GM18505 (cell line): ENCODE measurements around the gene HOXA1.

Source experiments
- ATAC-seq: cut with Tn5 transposase; IDR thresholded peaks from one replicate; pipeline ENCODE4 v1.9.1; 2021; ENCODE audit not compliant: unreplicated experiment
- POLR2A ChIP-seq: IDR thresholded peaks from 4 replicates; pipeline ENCODE4 v1.6.1; 2011; ENCODE audit warnings: borderline replicate concordance; ENCODE audit not compliant: insufficient read depth, insufficient read length; ENCODE audit errors: extremely low read depth

Gene HOXA1

DNA sequence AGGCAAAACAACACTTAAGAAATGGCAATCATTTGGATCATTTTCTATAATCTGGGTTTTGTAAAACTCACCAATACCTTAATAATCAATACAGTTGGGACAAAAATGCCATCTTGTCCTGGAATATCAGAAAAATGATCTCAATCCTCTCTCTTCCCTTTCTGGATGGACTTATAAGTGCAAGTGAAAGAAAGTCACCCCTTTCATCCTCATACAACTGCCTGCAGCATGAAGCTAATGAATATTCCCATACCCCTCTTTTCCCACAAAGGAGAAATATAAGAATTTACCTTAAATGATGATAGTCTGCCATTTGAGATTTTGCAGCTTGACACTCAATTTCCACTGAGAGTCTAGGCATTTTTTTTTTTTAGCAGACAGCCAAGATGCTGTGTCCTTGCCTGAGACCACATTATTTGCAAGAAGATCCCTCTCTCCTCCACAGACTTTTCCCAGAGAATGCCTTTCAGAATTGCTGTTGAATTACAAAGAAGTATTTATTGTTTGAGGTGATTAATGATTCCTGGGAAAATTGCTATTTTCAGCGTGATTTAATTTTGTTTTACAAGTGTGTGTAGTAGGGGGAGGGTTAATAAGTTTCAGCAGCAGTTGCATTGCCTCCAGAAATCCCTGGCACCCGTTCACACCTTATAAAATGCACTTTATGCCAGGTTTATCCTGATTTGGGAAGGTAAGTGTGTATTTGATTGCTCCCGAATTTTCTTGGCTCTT lies 31.0 kb upstream of the HOXA1 start:
- no peak for TF ChIP-seq POLR2A
- ATAC-seq = no peak

DNA sequence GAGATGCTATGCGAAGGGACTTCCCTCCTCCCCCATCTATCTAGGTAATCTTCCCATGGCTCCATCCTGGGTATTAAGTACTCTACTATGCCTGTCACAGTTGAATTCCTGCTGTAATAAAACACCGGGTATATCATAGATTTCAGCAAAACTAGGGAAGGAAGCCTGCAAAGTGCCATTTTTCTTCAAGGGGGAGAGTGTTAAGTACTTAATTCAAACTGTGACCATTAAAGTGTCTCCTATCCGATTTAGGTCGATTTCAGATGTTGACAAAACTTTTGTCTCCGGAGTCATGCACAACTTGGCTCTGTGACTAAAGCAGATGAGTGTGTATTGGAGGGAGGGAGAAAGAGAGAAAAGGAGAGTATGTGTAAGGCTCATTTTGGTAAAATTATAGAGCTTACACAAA lies 30.2 kb upstream of the HOXA1 start:
- ATAC-seq = no peak
- no peak for TF ChIP-seq POLR2A

- no peak for TF ChIP-seq POLR2A
- ATAC-seq = no peak
Measured at GRCh38 chr7:27124902-27125689, 29.3 kb upstream of the HOXA1 start.

DNA sequence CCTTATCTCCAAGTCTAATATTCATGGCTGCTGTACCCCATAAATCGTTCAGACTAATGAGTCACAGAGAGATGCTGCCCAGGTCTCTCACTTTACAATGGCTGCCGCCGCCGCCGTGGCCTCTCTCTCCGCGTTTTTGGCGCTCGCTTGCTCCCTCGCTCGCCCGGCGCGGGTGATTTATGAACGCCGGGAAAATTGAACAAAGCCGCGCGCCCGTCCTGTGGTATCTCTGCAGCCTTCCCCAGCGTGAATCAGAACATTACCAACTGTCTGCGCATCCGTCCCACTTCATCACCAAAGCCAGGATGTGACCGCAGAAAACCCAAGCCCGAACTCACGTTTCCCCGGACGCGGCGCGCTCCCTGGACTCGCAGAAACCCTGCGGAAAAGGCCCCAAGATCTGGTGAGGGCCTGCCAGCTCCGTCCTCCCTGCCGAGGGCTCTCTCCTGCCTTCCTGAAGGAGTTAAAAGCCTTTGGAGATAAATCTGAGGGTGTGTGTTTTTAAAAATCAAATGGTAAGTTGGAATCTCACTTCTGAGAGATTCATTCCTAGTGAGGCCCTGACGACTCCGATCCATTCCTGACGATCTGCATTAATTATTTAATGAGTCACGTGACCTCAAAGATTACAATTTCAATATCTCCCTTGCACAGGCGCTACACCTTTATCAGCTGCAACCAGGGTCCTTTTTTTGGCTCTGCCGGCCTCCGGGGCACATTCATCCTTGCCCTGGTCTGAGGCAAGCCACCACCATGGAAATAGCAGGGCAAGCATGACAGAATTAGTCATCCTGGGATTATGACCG lies 28.5 kb upstream of the HOXA1 start:
- TF ChIP-seq POLR2A = no peak
- no peak for ATAC-seq

DNA sequence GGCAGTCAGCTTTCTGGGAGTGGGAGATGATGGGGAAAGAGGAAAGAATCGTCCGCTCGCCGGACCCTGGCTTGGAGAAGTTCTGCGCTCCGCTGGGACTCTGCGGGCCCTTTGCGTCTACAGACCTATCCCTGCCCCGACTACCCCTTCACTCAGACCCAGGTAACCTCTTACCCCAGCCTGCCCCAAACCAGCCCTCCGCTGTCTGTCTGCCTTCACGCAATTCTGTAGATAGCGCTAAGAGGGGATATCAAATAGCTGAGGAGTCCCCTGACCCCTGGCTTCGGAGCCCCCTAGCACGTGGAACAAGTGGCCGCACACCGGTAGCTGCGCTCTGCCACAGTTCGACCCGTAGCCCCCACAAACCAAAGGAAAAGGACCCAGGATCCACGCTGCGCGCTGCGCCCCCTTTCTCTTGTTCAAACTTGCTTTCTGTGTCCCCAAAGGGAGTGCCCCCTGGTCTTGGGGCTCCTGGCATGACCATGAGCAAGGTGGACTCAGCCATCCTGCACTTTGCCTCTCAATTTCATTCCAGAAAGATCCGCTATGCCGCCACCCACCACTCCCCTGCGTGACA lies 27.8 kb upstream of the HOXA1 start:
- ATAC-seq = no peak

GRCh38 chr7:27123007-27123476 lies 27.2 kb upstream of the HOXA1 start:
- no peak for TF ChIP-seq POLR2A
- ATAC-seq = no peak

More for the DNA sequence above, 27.8 kb upstream of the HOXA1 start:
- TF ChIP-seq POLR2A = no peak

DNA sequence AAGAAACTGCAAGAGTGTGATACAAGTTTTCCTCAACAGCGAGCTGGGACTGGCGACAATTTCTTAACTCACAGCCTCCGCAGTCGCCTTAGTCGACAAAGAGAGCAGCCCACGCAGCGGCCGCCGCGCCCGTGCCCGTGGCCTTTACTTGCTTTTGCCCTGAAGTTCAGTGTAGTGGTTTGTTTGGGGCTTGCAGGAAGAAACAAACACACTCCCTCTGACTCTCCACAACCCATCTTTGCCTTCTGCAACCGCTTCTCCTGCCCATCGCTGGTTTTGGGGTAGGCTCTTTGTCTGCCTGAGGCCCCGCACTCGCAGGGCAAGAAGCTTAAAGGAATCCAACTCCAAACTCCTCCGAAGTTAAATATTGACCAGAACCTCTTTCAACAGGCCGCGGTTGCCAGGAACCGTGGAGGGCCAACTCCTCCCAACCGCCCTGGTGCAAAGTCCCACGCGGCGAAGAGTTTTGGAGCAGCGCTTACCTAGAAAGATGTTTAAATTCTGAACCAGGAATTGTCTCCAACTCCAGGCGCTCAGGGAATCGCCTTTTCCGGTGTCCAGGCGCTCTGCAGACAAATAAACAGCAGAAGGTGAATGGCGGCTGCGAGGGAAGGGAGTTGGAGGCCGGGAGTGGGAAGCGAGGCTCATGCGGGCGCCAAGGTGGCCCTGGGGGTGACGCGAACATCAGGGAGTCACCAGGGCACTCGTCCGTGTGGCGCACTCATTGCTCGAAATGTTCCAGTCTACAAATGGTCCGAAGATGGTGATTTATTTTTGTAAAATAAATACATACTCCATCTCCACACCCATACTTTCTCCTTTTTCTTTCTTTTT lies 26.5 kb upstream of the HOXA1 start:
- no peak for TF ChIP-seq POLR2A
- ATAC-seq = no peak

DNA sequence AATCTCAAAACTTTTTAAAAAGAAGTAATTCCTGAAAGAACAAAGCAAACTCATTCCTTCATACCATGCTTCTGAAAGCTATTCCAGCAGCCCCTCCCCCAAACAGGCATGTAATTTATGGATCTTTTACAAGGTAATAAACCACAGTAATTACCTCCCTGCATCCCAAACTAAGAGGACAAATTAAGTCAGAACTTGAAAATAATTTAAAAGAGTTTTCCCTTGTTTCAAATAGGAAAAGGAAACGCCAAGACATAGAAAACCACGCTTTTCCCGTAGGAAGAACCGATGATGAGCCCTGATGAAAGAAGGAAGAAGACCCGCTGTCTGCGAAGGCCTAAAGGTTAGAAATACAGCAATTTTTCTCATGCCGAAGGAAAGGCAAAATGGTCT lies 25.9 kb upstream of the HOXA1 start:
- no peak for TF ChIP-seq POLR2A
- no peak for ATAC-seq

- no peak for ATAC-seq
- TF ChIP-seq POLR2A = no peak
Measured at GRCh38 chr7:27119412-27119911, 23.7 kb upstream of the HOXA1 start.

DNA sequence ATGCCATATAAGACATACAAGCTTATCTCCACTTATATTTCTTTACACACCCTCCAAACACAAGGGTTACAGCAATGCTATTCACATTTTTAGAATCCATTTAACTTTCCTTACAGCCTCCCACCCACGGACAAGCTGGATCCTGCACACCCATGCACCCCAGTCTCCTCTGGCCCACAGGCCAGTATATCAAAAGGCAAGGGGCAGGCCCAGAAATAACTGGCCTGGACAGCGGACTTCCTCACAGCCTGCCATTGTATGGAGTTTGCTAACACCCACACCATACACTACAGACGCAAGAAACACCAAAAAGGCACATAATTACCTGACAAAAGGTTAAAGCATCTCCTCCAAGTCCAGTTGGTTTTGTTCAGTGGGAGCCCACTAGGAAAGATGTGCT lies 22.8 kb upstream of the HOXA1 start:
- TF ChIP-seq POLR2A = no peak
- ATAC-seq = no peak

DNA sequence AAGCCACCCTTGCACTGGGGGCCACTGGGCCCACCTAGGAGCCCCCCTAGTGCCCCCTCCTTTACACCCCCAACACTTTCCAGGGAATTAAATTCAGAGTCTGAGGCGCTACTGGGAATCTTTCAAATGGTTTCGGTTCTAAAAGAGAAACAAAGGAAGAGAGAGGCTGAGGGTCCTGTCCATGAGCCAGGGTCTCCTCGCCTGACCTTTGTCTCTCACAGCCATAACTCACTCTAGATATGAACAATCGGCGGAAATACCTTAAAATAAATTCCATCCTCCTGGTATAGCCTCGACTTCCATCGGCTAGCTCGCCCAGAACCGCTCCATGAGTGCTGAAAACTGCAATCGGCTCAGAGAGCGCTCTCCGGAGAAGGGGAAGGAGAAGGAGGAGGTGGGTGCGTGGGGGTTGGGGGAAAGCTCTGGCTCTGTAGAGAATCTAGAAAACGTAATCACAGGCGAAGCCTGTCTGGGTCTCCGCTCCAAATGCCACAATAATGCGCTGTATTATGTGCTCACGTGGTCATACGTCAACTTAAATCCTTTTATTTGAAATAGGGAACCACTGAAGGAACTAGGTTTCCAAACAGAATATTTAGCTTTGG lies 22.2 kb upstream of the HOXA1 start:
- no peak for TF ChIP-seq POLR2A
- ATAC-seq = no peak
